ENCODE measurements around the gene HAUS1.
"Not testable (repeated sequence)": the region's sequence is repeated elsewhere in the genome, so short reads cannot be mapped to it uniquely, and the experiment has no call there.

DNA sequence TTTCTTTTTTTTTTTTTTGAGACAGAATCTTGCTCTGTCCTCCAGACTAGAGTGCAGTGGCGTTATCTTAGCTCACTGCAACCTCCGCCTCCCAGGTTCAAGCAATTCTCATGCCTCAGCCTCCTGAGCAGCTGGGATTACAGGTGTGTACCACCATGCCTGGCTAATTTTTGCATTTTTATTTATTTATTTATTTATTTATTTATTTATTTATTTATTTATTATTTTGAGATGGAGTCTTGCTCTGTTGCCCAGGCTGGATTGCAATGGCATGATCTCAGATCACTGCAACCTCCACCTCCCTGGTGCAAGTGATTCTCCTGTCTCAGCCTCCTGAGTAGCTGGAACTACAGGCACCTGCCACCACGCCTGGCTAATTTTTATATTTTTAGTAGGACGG lies 22.4 kb downstream of the HAUS1 start:
- TF ChIP-seq, protein P1, sequence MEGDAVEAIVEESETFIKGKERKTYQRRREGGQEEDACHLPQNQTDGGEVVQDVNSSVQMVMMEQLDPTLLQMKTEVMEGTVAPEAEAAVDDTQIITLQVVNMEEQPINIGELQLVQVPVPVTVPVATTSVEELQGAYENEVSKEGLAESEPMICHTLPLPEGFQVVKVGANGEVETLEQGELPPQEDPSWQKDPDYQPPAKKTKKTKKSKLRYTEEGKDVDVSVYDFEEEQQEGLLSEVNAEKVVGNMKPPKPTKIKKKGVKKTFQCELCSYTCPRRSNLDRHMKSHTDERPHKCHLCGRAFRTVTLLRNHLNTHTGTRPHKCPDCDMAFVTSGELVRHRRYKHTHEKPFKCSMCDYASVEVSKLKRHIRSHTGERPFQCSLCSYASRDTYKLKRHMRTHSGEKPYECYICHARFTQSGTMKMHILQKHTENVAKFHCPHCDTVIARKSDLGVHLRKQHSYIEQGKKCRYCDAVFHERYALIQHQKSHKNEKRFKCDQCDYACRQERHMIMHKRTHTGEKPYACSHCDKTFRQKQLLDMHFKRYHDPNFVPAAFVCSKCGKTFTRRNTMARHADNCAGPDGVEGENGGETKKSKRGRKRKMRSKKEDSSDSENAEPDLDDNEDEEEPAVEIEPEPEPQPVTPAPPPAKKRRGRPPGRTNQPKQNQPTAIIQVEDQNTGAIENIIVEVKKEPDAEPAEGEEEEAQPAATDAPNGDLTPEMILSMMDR (conservative IDR thresholded peaks at IDR 0.05) = not testable (repeated sequence)
- not testable (repeated sequence) for TF ChIP-seq EZH2 (IDR thresholded peaks at IDR 0.05; ENCODE audit: low read depth)

Data from PC-9 (cell line).